GM12891 (cell line): Measurements from ENCODE around the gene DCC.

Experiments
- DNase-seq: peaks from one replicate; pipeline ENCODE4 v3.0.0; 2011; ENCODE audit warnings: low spot score; ENCODE audit not compliant: insufficient read length
- FAIRE-seq: peaks from 2 replicates; lab custom pipeline; 2011; peaks lifted over from hg19 to GRCh38; lab: Jason Lieb, UNC
- PAX5 ChIP-seq: IDR thresholded peaks from 2 replicates; pipeline ENCODE4 v1.6.1; 2011; ENCODE audit warnings: low read length, moderate library complexity, mild to moderate bottlenecking; ENCODE audit not compliant: insufficient read depth, severe bottlenecking
- POLR2A ChIP-seq: IDR thresholded peaks from 2 replicates; pipeline ENCODE4 v1.6.1; 2011; ENCODE audit warnings: low read depth, low read length, control low read depth
- POLR2AphosphoS5 ChIP-seq: IDR thresholded peaks from 2 replicates; pipeline ENCODE4 v1.6.1; 2011; ENCODE audit warnings: low read depth, low read length, control low read depth
- POU2F2 ChIP-seq: IDR thresholded peaks from 2 replicates; pipeline ENCODE4 v1.6.1; 2011; ENCODE audit warnings: low read depth, mild to moderate bottlenecking, control low read depth, low read length, moderate library complexity
- SPI1 ChIP-seq: IDR thresholded peaks from 2 replicates; pipeline ENCODE4 v1.6.1; 2011; ENCODE audit warnings: low read depth, low read length, control low read depth
- TAF1 ChIP-seq: IDR thresholded peaks from 2 replicates; pipeline ENCODE4 v1.6.1; 2011; ENCODE audit warnings: low read depth, low read length, control low read depth

The DCC gene

DNA sequence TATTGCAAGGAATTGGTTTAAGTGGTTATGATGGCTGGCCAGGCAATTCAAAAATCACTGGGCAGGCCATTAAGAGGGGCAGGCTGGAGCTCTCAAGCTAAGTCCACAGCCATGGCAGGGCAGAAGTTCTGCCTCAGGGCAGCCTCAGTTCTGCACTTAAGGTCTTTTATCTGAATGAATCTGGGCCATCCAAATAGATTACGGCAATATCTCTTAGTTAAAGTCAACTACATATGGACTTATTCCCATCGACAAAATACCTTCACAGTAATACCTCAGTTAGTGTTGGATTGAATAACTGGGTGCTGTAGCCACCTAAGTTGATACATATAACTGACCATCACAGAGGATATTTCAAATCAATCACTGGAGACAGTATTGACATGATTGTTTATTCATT is 979.6 kb downstream of the DCC start:
- TF ChIP-seq POU2F2 (no peak), POLR2A (no peak), PAX5 (no peak), SPI1 (no peak), TAF1 (no peak), POLR2AphosphoS5 (no peak)
- FAIRE-seq (no peak), DNase-seq (no peak)

GRCh38 chr18:53322163-53322562 is 982.2 kb downstream of the DCC start:
- DNase-seq (no peak), FAIRE-seq (no peak)
- TF ChIP-seq SPI1 (no peak), POU2F2 (no peak), POLR2A (no peak), TAF1 (no peak), POLR2AphosphoS5 (no peak), PAX5 (no peak)

DNA sequence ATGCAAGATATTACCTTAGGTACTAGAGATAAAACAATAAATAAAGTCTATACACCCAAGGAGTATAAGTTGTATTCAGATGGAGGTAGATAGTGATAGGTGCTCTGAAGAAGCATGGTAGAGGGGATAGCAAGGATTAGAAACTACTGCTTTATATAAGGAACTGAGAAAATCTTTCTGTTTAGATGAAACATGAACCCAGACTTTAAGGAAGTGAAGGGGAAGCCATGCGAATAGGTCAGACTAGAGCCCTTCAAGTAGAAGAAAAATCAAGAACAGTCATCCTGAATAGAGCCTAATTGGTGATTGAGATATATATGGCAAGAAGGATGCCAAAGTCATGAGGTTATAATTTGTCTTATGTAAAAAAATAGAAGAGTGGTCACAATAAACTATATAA is 984.4 kb downstream of the DCC start:
- FAIRE-seq (no peak), DNase-seq (no peak)
- TF ChIP-seq POU2F2 (no peak), SPI1 (no peak), TAF1 (no peak), POLR2AphosphoS5 (no peak), PAX5 (no peak), POLR2A (no peak)

GRCh38 chr18:53360501-53361443 is 1020.8 kb downstream of the DCC start:
- DNase-seq (no peak), FAIRE-seq (no peak)
- TF ChIP-seq SPI1 (no peak), TAF1 (no peak), POU2F2 (no peak), PAX5 (no peak), POLR2AphosphoS5 (no peak), POLR2A (no peak)

DNA sequence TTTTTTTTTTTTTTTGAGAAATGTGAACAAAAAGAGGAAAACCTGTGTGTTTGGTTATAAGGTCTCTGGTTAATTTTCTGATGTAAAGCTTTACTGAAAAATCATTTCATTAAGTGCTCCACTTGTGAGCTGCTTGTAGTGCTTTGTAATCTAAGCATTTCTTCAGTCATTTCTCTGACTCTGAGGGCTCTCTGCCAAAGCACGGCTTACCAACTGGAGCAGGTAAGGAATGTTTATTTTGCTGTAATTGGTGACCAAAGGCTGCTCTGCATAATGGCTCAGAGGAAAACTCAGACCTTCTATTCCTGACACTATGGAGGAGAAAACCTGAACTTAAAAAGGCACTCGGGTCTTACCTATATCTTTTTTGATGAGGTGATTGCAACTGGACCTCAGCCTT is 1035.6 kb downstream of the DCC start:
- no peak for DNase-seq
- TF ChIP-seq POU2F2 (no peak), POLR2A (no peak), SPI1 (no peak), PAX5 (no peak), POLR2AphosphoS5 (no peak), TAF1 (no peak)
- FAIRE-seq: no peak

- DNase-seq (no peak), FAIRE-seq (no peak)
- TF ChIP-seq POLR2A: no peak
- TF ChIP-seq POU2F2: no peak
- TF ChIP-seq PAX5: no peak
- no peak for TF ChIP-seq TAF1
- TF ChIP-seq POLR2AphosphoS5: no peak
- TF ChIP-seq SPI1: no peak
These were observed 1040.2 kb downstream of the DCC start for GRCh38 chr18:53380063-53380639.

GRCh38 chr18:53382870-53383269 is 1042.9 kb downstream of the DCC start:
- TF ChIP-seq SPI1: no peak
- TF ChIP-seq POU2F2: no peak
- no peak for TF ChIP-seq POLR2A
- no peak for TF ChIP-seq TAF1
- FAIRE-seq (no peak), DNase-seq (no peak)

DNA sequence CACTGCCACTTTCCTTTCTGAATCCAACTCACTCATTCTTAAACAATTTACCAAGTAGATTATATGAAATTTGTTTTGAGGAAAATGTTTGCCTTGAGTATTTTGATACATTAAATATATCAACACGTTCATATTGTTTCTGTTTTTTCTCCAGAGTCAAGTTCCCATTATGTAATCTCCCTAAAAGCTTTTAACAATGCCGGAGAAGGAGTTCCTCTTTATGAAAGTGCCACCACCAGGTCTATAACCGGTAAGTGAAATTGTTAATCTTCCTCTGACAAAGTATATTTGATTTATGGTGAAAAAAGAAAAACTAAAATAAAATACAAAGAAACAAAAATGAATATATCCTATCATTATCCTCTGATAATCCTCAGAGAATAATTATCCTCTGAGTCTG is 1045.9 kb downstream of the DCC start:
- TF ChIP-seq POLR2AphosphoS5 (no peak), POLR2A (no peak), TAF1 (no peak), PAX5 (no peak), POU2F2 (no peak), SPI1 (no peak)
- DNase-seq: no peak
- no peak for FAIRE-seq

DNA sequence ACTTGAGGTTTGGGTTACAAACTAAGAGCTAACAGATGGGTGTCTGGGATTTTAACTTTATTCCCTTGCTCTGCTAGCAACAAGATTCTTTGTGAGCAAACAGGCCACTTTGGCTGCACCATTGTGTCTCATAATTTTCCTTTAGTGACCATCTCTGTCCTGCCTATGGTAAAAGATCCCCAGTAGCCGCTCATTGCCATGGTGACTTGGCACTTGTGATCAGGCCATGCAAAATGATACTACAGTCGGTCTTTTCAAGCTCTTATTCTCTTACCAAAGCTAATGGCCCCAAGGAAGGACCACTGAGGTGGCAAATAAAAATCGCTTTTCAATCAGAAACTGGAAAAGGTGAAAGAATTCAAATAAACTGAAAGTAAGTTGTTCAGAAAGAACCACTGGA is 1047.6 kb downstream of the DCC start:
- no peak for FAIRE-seq
- TF ChIP-seq POLR2A (no peak), PAX5 (no peak), TAF1 (no peak), SPI1 (no peak), POLR2AphosphoS5 (no peak), POU2F2 (no peak)
- DNase-seq: no peak

DNA sequence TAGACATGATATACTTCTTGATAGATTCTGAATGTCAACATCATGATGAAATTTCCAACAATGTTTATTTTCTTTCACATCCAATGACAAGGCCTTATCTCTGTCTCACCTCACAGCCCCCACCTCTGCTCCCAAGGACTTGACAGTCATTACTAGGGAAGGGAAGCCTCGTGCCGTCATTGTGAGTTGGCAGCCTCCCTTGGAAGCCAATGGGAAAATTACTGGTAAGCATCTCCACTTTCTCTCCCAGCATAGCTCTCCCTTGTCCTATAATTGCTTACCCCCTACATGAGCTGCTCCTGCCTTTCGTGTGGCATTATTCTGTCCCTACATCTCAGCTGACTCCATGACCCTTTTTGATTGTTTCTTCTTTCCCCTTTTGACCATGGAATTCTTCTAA is 1062.7 kb downstream of the DCC start:
- no peak for TF ChIP-seq POLR2AphosphoS5
- FAIRE-seq (no peak), DNase-seq (no peak)
